PC-3 (cell line): ENCODE measurements around the gene SHROOM2.

Source experiments
- EZH2 ChIP-seq: fragments of 300-600 bp; sonication (generic); IDR thresholded peaks from one replicate; pipeline ENCODE4 v1.6.1; 2017; ENCODE audit warnings: antibody characterized with exemption, mild to moderate bottlenecking, low read length; ENCODE audit not compliant: unreplicated experiment
- TF ChIP-seq, protein P1 (sequence below): fragments of 300-600 bp; sonication (generic); conservative IDR thresholded peaks from 2 replicates; pipeline ENCODE4 v1.5.1; 2017; ENCODE audit warnings: antibody characterized with exemption, low read depth, mild to moderate bottlenecking, low read length

DNA sequence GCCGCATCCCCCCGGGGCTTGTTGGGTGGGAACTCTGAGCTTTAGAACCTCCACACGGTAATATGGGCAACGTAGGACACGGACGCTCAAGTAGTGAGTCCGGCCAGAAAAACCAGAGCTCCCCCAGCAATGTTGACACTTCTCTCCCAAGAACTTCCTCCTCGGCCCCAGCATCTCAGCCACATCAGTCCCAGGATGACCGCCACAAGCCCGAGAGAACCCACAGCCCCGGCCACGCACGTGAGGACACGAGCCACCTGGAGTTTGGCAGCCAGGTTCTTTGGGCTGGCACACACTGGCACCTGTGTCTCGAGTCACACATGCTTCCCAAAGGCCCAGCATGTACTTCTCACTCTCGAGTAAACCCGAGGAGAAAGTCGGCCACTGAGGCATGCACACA, 197.2 kb downstream of the SHROOM2 start:
- TF ChIP-seq, protein P1, sequence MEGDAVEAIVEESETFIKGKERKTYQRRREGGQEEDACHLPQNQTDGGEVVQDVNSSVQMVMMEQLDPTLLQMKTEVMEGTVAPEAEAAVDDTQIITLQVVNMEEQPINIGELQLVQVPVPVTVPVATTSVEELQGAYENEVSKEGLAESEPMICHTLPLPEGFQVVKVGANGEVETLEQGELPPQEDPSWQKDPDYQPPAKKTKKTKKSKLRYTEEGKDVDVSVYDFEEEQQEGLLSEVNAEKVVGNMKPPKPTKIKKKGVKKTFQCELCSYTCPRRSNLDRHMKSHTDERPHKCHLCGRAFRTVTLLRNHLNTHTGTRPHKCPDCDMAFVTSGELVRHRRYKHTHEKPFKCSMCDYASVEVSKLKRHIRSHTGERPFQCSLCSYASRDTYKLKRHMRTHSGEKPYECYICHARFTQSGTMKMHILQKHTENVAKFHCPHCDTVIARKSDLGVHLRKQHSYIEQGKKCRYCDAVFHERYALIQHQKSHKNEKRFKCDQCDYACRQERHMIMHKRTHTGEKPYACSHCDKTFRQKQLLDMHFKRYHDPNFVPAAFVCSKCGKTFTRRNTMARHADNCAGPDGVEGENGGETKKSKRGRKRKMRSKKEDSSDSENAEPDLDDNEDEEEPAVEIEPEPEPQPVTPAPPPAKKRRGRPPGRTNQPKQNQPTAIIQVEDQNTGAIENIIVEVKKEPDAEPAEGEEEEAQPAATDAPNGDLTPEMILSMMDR = no peak
- TF ChIP-seq EZH2 = no peak
